Stimulated activated CD4-positive, alpha-beta T cell treated with anti-CD3 and anti-CD28 coated beads, Interleukin-1b, Interleukin-23, amount 100 ng/mL, for 48 hours (primary cell): ENCODE data around the gene SFXN2.

Experiments
- DNase-seq: peaks from one replicate; pipeline ENCODE4 v3.0.0-alpha.2; 2020

Gene SFXN2

GRCh38 chr10:102779680-102780526, 65.5 kb downstream of the SFXN2 start:
- DNase-seq = no peak

GRCh38 chr10:102780527-102780808, 66.0 kb downstream of the SFXN2 start:
- no peak for DNase-seq

GRCh38 chr10:102781090-102781920, 66.9 kb downstream of the SFXN2 start:
- no peak for DNase-seq

- no peak for DNase-seq
Measured at GRCh38 chr10:102781921-102782557, 67.6 kb downstream of the SFXN2 start.

- DNase-seq = no peak
Measured at GRCh38 chr10:102782673-102783551, 68.5 kb downstream of the SFXN2 start.

GRCh38 chr10:102783568-102783967, 69.1 kb downstream of the SFXN2 start:
- no peak for DNase-seq

- no peak for DNase-seq
Measured at GRCh38 chr10:102785818-102786217, 71.4 kb downstream of the SFXN2 start.

- no peak for DNase-seq
Measured at GRCh38 chr10:102791754-102792395, 77.4 kb downstream of the SFXN2 start.
